ENCODE data around the gene PCNX1.
A peak's percentile ranks its signal among the peaks of the same experiment; 100 is the strongest.

PCNX1 gene

GRCh38 chr14:71103662-71104484 is 196.6 kb downstream of the PCNX1 start:
- H2AFZ ChIP-seq (ENCODE audit: low read length), result no peak overlapping the region
- H3K36me3 ChIP-seq (ENCODE audit: insufficient read depth, low read length), result peaks cover 48% of the 10 kb centered on the region
- H3K9me2 ChIP-seq (replicated peaks; ENCODE audit: low read depth, low read length), result no peaks in the 10 kb centered on the region
- no peaks in the 10 kb centered on the region for H3K9me3 ChIP-seq (ENCODE audit: insufficient read depth, low read depth, low read length)
- H3K9ac ChIP-seq (ENCODE audit: low read depth, low read length, poor library complexity, severe bottlenecking), result no peak overlapping the region
- no peaks in the 10 kb centered on the region for H3F3A ChIP-seq (ENCODE audit: low read depth)
- H3K27me3 ChIP-seq (ENCODE audit: insufficient read depth, low read length, poor library complexity, severe bottlenecking), result no peaks in the 10 kb centered on the region
- H3K4me2 ChIP-seq (ENCODE audit: low read depth, low read length, poor library complexity, severe bottlenecking), result no peak overlapping the region
- TF ChIP-seq EZH2phosphoT487 (IDR thresholded peaks at IDR 0.05; ENCODE audit: borderline replicate concordance) (no peak), CTCF (conservative IDR thresholded peaks at IDR 0.05; ENCODE audit: low read length) (peak; percentile 92)
- no peaks in the 10 kb centered on the region for H3K79me2 ChIP-seq (ENCODE audit: insufficient read depth, low read length)
- H3K4me3 ChIP-seq (ENCODE audit: low read length, poor library complexity, severe bottlenecking), result no peak overlapping the region
- no peaks in the 10 kb centered on the region for H4K20me1 ChIP-seq (ENCODE audit: insufficient read depth, low read length, poor library complexity, severe bottlenecking)
- no peaks in the 10 kb centered on the region for H3K4me1 ChIP-seq (ENCODE audit: insufficient read depth, low read length, poor library complexity, severe bottlenecking)

- H3K27me3 ChIP-seq (ENCODE audit: insufficient read depth, low read length, poor library complexity, severe bottlenecking), result no peaks in the 10 kb centered on the region
- TF ChIP-seq EZH2phosphoT487 (IDR thresholded peaks at IDR 0.05; ENCODE audit: borderline replicate concordance) (no peak), CTCF (conservative IDR thresholded peaks at IDR 0.05; ENCODE audit: low read length) (no peak)
- H3F3A ChIP-seq (ENCODE audit: low read depth), result no peaks in the 10 kb centered on the region
- peaks cover 61% of the 10 kb centered on the region for H3K36me3 ChIP-seq (ENCODE audit: insufficient read depth, low read length)
- H2AFZ ChIP-seq (ENCODE audit: low read length), result no peak overlapping the region
- no peaks in the 10 kb centered on the region for H3K9me3 ChIP-seq (ENCODE audit: insufficient read depth, low read depth, low read length)
- no peaks in the 10 kb centered on the region for H3K9me2 ChIP-seq (replicated peaks; ENCODE audit: low read depth, low read length)
- no peaks in the 10 kb centered on the region for H3K79me2 ChIP-seq (ENCODE audit: insufficient read depth, low read length)
- no peak overlapping the region for H3K4me3 ChIP-seq (ENCODE audit: low read length, poor library complexity, severe bottlenecking)
- H3K9ac ChIP-seq (ENCODE audit: low read depth, low read length, poor library complexity, severe bottlenecking), result no peak overlapping the region
- no peaks in the 10 kb centered on the region for H3K4me1 ChIP-seq (ENCODE audit: insufficient read depth, low read length, poor library complexity, severe bottlenecking)
- H3K4me2 ChIP-seq (ENCODE audit: low read depth, low read length, poor library complexity, severe bottlenecking), result no peak overlapping the region
- H4K20me1 ChIP-seq (ENCODE audit: insufficient read depth, low read length, poor library complexity, severe bottlenecking), result no peaks in the 10 kb centered on the region
Observed at GRCh38 chr14:71105177-71105576, 197.9 kb downstream of the PCNX1 start.

GRCh38 chr14:71107921-71108320 is 200.7 kb downstream of the PCNX1 start:
- no peak overlapping the region for H3K9ac ChIP-seq (ENCODE audit: low read depth, low read length, poor library complexity, severe bottlenecking)
- no peaks in the 10 kb centered on the region for H3K9me3 ChIP-seq (ENCODE audit: insufficient read depth, low read depth, low read length)
- no peaks in the 10 kb centered on the region for H3K9me2 ChIP-seq (replicated peaks; ENCODE audit: low read depth, low read length)
- H4K20me1 ChIP-seq (ENCODE audit: insufficient read depth, low read length, poor library complexity, severe bottlenecking), result no peaks in the 10 kb centered on the region
- H3K4me1 ChIP-seq (ENCODE audit: insufficient read depth, low read length, poor library complexity, severe bottlenecking), result no peaks in the 10 kb centered on the region
- no peaks in the 10 kb centered on the region for H3K27me3 ChIP-seq (ENCODE audit: insufficient read depth, low read length, poor library complexity, severe bottlenecking)
- H3K4me3 ChIP-seq (ENCODE audit: low read length, poor library complexity, severe bottlenecking), result no peak overlapping the region
- TF ChIP-seq CTCF (conservative IDR thresholded peaks at IDR 0.05; ENCODE audit: low read length) (no peak), EZH2phosphoT487 (IDR thresholded peaks at IDR 0.05; ENCODE audit: borderline replicate concordance) (no peak)
- peaks cover 61% of the 10 kb centered on the region for H3K36me3 ChIP-seq (ENCODE audit: insufficient read depth, low read length)
- no peaks in the 10 kb centered on the region for H3F3A ChIP-seq (ENCODE audit: low read depth)
- H3K79me2 ChIP-seq (ENCODE audit: insufficient read depth, low read length), result no peaks in the 10 kb centered on the region
- no peak overlapping the region for H2AFZ ChIP-seq (ENCODE audit: low read length)
- H3K4me2 ChIP-seq (ENCODE audit: low read depth, low read length, poor library complexity, severe bottlenecking), result no peak overlapping the region

Measured in Loucy (cell line).